Measurements from ENCODE around the gene LRRC4. TPM values are rescaled to one million over a fixed set of nuclear protein-coding genes. Genes with fewer than 3 reads are reported as not detected.

LRRC4 gene
- total RNA-seq, 2 donors from 2014 or later, result 2.9 to 7.2 TPM

GRCh38 chr7:128017862-128018845, 13.1 kb downstream of the LRRC4 start:
- Histone ChIP-seq H3K9me3 (no peaks in the 10 kb centered on the region), H3K27ac (no peak overlapping the region), H3K36me3 (no peaks in the 10 kb centered on the region), H3K27me3 (no peaks in the 10 kb centered on the region), H3K4me1 (peaks cover 0 to 14% of the 10 kb centered on the region in 2 donors), H3K4me3 (no peak overlapping the region)
- no peak for TF ChIP-seq CTCF (IDR thresholded peaks at IDR 0.05)
- DNase-seq (ENCODE audit: low spot score), result no peak

- H3K27me3 ChIP-seq, result no peaks in the 10 kb centered on the region
- no peaks in the 10 kb centered on the region for H3K36me3 ChIP-seq
- no peaks in the 10 kb centered on the region for H3K9me3 ChIP-seq
- peaks cover 0 to 14% of the 10 kb centered on the region in 2 donors for H3K4me1 ChIP-seq
- no peak overlapping the region for H3K27ac ChIP-seq
- no peak for DNase-seq (ENCODE audit: low spot score)
- no peak for TF ChIP-seq CTCF (IDR thresholded peaks at IDR 0.05)
- no peak overlapping the region for H3K4me3 ChIP-seq
Observed at GRCh38 chr7:128017460-128017859, 13.8 kb downstream of the LRRC4 start.

- no peaks in the 10 kb centered on the region for H3K9me3 ChIP-seq
- no peak for TF ChIP-seq CTCF (IDR thresholded peaks at IDR 0.05)
- H3K4me1 ChIP-seq, result peaks cover 0 to 30% of the 10 kb centered on the region in 2 donors
- H3K36me3 ChIP-seq, result no peaks in the 10 kb centered on the region
- no peak for DNase-seq (ENCODE audit: low spot score)
- no peaks in the 10 kb centered on the region for H3K27me3 ChIP-seq
- no peak overlapping the region for H3K4me3 ChIP-seq
- H3K27ac ChIP-seq, result no peak overlapping the region
Observed at GRCh38 chr7:128014811-128015210, 16.4 kb downstream of the LRRC4 start.

- no peak overlapping the region for H3K4me3 ChIP-seq
- H3K27ac ChIP-seq, result peak overlapping the region; percentile 60 to 64
- no peaks in the 10 kb centered on the region for H3K9me3 ChIP-seq
- no peaks in the 10 kb centered on the region for H3K27me3 ChIP-seq
- DNase-seq (ENCODE audit: low spot score), result no peak
- peaks cover 0 to 23% of the 10 kb centered on the region in 2 donors for H3K4me1 ChIP-seq
- H3K36me3 ChIP-seq, result no peaks in the 10 kb centered on the region
- TF ChIP-seq CTCF (IDR thresholded peaks at IDR 0.05), result no peak
Observed at GRCh38 chr7:128011131-128011661, 20.0 kb downstream of the LRRC4 start.

- H3K4me3 ChIP-seq, result no peak overlapping the region
- TF ChIP-seq CTCF (IDR thresholded peaks at IDR 0.05), result no peak
- no peaks in the 10 kb centered on the region for H3K9me3 ChIP-seq
- peaks cover under 1 to 23% of the 10 kb centered on the region in 2 donors for H3K4me1 ChIP-seq
- no peak for DNase-seq (ENCODE audit: low spot score)
- H3K27ac ChIP-seq, result peak overlapping the region; percentile 60 to 64
- H3K36me3 ChIP-seq, result no peaks in the 10 kb centered on the region
- no peaks in the 10 kb centered on the region for H3K27me3 ChIP-seq
Observed at GRCh38 chr7:128010391-128011127, 20.7 kb downstream of the LRRC4 start.
